Type B pancreatic cell (in vitro differentiated cells): Measurements from ENCODE around the gene CRHBP. TPM values are rescaled to one million over a fixed set of nuclear protein-coding genes. Genes with fewer than 3 reads are reported as not detected.

Experiments used
- DNase-seq: peaks from one replicate; pipeline ENCODE4 v3.0.0; 2021; ENCODE audit warnings: mixed read lengths; ENCODE audit not compliant: unreplicated experiment; ENCODE audit errors: extremely low spot score
- H3K27ac Mint-ChIP-seq: 2 replicates; pipeline ENCODE4 v1.8.0; 2021; ENCODE audit warnings: mild to moderate bottlenecking, mixed read lengths
- H3K27me3 Mint-ChIP-seq: 2 replicates; pipeline ENCODE4 v1.8.0; 2021; ENCODE audit warnings: mixed read lengths
- H3K36me3 Mint-ChIP-seq: 2 replicates; pipeline ENCODE4 v1.8.0; 2021; ENCODE audit warnings: mixed read lengths
- H3K4me1 Mint-ChIP-seq: one replicate; pipeline ENCODE4 v1.8.0; 2021; ENCODE audit warnings: mixed read lengths; ENCODE audit not compliant: unreplicated experiment
- H3K4me3 Mint-ChIP-seq: 2 replicates; pipeline ENCODE4 v1.8.0; 2021; ENCODE audit warnings: mild to moderate bottlenecking, mixed read lengths
- H3K9me3 Mint-ChIP-seq: 2 replicates; pipeline ENCODE4 v1.8.0; 2021; ENCODE audit warnings: mixed read lengths
- CTCF ChIP-seq: fragments of 200-600 bp; sonication (generic); conservative IDR thresholded peaks from 2 replicates; pipeline ENCODE4 v1.5.0; 2021; ENCODE audit warnings: antibody characterized with exemption, mild to moderate bottlenecking
- total RNA-seq: library from RNA; stranded (reverse); gene quantifications from 2 replicates; pipeline ENCODE4 v1.2.1, GENCODE V29; 2021; ENCODE audit warnings: low replicate concordance

Gene CRHBP
- total RNA-seq, 1 donor from 2014 or later, result 0.87 TPM

GRCh38 chr5:76947082-76947503 is 5.8 kb upstream of the CRHBP start:
- no peaks in the 10 kb centered on the region for H3K9me3 Mint-ChIP-seq
- no peak for TF ChIP-seq CTCF

GRCh38 chr5:76953551-76954382 is 922 bp downstream of the CRHBP start:
- Mint-ChIP-seq H3K27ac (no peak overlapping the region), H3K4me1 (peaks cover under 1% of the 10 kb centered on the region), H3K9me3 (no peaks in the 10 kb centered on the region), H3K4me3 (peak overlapping the region; percentile 77), H3K27me3 (peaks cover 70% of the 10 kb centered on the region), H3K36me3 (no peaks in the 10 kb centered on the region)
- peak; percentile 49 for TF ChIP-seq CTCF
- no peak for DNase-seq

More at GRCh38 chr5:76947082-76947503, 5.8 kb upstream of the CRHBP start:
- Mint-ChIP-seq H3K27ac (no peak overlapping the region), H3K4me3 (no peak overlapping the region), H3K4me1 (peaks cover 6% of the 10 kb centered on the region), H3K27me3 (peaks cover 38% of the 10 kb centered on the region), H3K36me3 (no peaks in the 10 kb centered on the region)
- no peak for DNase-seq

GRCh38 chr5:76954383-76954763 is 1.5 kb downstream of the CRHBP start:
- Mint-ChIP-seq H3K27me3 (peaks cover 69% of the 10 kb centered on the region), H3K36me3 (no peaks in the 10 kb centered on the region), H3K9me3 (no peaks in the 10 kb centered on the region), H3K4me3 (peak overlapping the region; percentile 74), H3K27ac (no peak overlapping the region), H3K4me1 (peaks cover 4% of the 10 kb centered on the region)
- TF ChIP-seq CTCF, result no peak
- no peak for DNase-seq

GRCh38 chr5:76956033-76956432 is 3.2 kb downstream of the CRHBP start:
- Mint-ChIP-seq H3K36me3 (no peaks in the 10 kb centered on the region), H3K9me3 (no peaks in the 10 kb centered on the region), H3K27me3 (peaks cover 61% of the 10 kb centered on the region), H3K4me1 (peaks cover 4% of the 10 kb centered on the region), H3K27ac (no peak overlapping the region), H3K4me3 (no peak overlapping the region)
- no peak for TF ChIP-seq CTCF
- no peak for DNase-seq

- DNase-seq, result no peak
- TF ChIP-seq CTCF, result no peak
- peaks cover 41% of the 10 kb centered on the region for H3K27me3 Mint-ChIP-seq
- no peak overlapping the region for H3K27ac Mint-ChIP-seq
- H3K36me3 Mint-ChIP-seq, result no peaks in the 10 kb centered on the region
- H3K9me3 Mint-ChIP-seq, result no peaks in the 10 kb centered on the region
- H3K4me1 Mint-ChIP-seq, result peaks cover 8% of the 10 kb centered on the region
- H3K4me3 Mint-ChIP-seq, result no peak overlapping the region
These were observed 6.3 kb downstream of the CRHBP start for GRCh38 chr5:76958991-76959767.
